Tibial artery (tissue), 4 donors: ENCODE measurements around the gene SSC5D.
A peak's percentile ranks its signal among the peaks of the same experiment; 100 is the strongest.

Experiments
- DNase-seq, 2 donors: peaks; one replicate each; pipeline ENCODE4 v3.0.0-alpha.2; 2019
- H3K27ac ChIP-seq, 2 donors: fragments of 200-600 bp; sonication (generic) in 1 of 2; 1 replicate in 1 of 2; 2 replicates in 1 of 2; pipeline ENCODE4 v1.5.1; 2018 to 2019; ENCODE audit warnings: mild to moderate bottlenecking in 1 of 2
- H3K27me3 ChIP-seq, 2 donors: fragments of 200-600 bp; sonication (generic) in 1 of 2; one replicate each; pipeline versions ENCODE4 v1.5.1 to v1.6.0; 2016 to 2019
- H3K36me3 ChIP-seq, 3 donors: fragments of 200-600 bp; sonication (generic) in 2 of 3; one replicate each; pipeline ENCODE4 v1.5.1; 2016 to 2019; ENCODE audit warnings: mild to moderate bottlenecking in 2 of 3
- H3K4me1 ChIP-seq, 4 donors: fragments of 200-600 bp; sonication (generic) in 2 of 4; 1 replicate in 3 of 4; 2 replicates in 1 of 4; pipeline ENCODE4 v1.5.1; 2016 to 2019
- H3K4me3 ChIP-seq, 2 donors: fragments of 200-600 bp; sonication (generic) in 1 of 2; 1 replicate in 1 of 2; 2 replicates in 1 of 2; pipeline ENCODE4 v1.5.1; 2018 to 2019; ENCODE audit warnings: mild to moderate bottlenecking in 2 of 2
- H3K9me3 ChIP-seq, 3 donors: fragments of 200-600 bp; sonication (generic) in 1 of 3; one replicate each; pipeline ENCODE4 v1.5.1; 2016 to 2019
- intact Hi-C: fragments of 100-400 bp; cut with DNase I; formaldehyde crosslinking; loops from one replicate; pipeline ENCODE4 v1.15.0; 2023; ENCODE audit warnings: low total_unique reads
- TF ChIP-seq, protein P1 (sequence below), 2 experiments: fragments of 200-600 bp in 1 of 2; fragments of 450-650 bp in 1 of 2; IDR thresholded peaks; one replicate each; pipeline ENCODE4 v1.5.1; 2017 to 2019; ENCODE audit warnings: antibody characterized with exemption in 2 of 2, mild to moderate bottlenecking in 1 of 2, moderate library complexity in 1 of 2

The SSC5D gene

GRCh38 chr19:55482156-55482961 is 5.9 kb upstream of the SSC5D start:
- H3K9me3 ChIP-seq = no peaks in the 10 kb centered on the region
- no peak overlapping the region for H3K27ac ChIP-seq
- peaks cover 0 to 46% (median 36%) of the 10 kb centered on the region in 4 donors for H3K4me1 ChIP-seq
- peaks cover 11 to 35% (median 30%) of the 10 kb centered on the region in 3 donors for H3K36me3 ChIP-seq
- H3K27me3 ChIP-seq = peaks cover 0 to 47% of the 10 kb centered on the region in 2 donors
- no peak overlapping the region for H3K4me3 ChIP-seq
- intact Hi-C loops = no loop called here
- TF ChIP-seq, protein P1, sequence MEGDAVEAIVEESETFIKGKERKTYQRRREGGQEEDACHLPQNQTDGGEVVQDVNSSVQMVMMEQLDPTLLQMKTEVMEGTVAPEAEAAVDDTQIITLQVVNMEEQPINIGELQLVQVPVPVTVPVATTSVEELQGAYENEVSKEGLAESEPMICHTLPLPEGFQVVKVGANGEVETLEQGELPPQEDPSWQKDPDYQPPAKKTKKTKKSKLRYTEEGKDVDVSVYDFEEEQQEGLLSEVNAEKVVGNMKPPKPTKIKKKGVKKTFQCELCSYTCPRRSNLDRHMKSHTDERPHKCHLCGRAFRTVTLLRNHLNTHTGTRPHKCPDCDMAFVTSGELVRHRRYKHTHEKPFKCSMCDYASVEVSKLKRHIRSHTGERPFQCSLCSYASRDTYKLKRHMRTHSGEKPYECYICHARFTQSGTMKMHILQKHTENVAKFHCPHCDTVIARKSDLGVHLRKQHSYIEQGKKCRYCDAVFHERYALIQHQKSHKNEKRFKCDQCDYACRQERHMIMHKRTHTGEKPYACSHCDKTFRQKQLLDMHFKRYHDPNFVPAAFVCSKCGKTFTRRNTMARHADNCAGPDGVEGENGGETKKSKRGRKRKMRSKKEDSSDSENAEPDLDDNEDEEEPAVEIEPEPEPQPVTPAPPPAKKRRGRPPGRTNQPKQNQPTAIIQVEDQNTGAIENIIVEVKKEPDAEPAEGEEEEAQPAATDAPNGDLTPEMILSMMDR (IDR thresholded peaks at IDR 0.05) = no peak
- no peak for DNase-seq

DNA sequence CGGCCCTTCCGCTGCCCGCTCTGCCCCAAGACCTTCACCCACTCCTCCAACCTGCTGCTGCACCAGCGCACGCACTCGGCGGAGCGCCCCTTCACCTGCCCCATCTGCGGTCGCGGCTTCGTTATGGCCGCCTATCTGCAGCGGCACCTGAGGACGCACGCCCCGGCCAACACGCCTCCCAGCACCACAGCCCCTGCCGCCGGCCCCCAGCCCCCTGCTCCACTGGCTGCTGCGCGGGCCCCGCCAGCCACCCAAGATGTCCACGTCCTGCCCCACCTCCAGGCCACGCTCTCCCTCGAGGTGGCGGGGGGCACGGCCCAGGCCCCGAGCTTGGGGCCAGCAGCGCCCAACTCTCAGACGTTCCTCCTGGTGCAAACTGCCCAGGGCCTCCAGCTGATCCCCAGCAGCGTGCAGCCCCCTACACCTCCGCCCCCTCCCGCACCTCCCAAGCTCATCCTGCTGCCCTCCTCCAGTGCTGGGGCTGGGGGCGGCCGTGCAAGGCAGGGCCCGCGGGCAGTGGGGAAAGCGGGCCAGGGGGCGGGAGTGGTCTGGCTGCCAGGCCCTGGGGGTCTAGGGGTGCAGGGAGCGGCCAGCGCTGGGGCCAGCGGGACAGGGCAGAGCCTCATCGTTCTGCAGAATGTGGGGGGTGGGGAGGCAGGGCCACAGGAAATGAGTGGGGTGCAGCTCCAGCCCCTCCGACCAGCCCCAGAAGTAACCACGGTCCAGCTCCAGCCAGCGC is 5.1 kb upstream of the SSC5D start:
- Histone ChIP-seq H3K27ac (no peak overlapping the region), H3K4me1 (peaks cover 0 to 46% (median 32%) of the 10 kb centered on the region in 4 donors), H3K36me3 (peaks cover 11 to 35% (median 30%) of the 10 kb centered on the region in 3 donors), H3K4me3 (no peak overlapping the region), H3K27me3 (peaks cover 0 to 51% of the 10 kb centered on the region in 2 donors), H3K9me3 (no peaks in the 10 kb centered on the region)
- intact Hi-C loops = no loop called here
- TF ChIP-seq, protein P1 (IDR thresholded peaks at IDR 0.05) = no peak
- DNase-seq = no peak

DNA sequence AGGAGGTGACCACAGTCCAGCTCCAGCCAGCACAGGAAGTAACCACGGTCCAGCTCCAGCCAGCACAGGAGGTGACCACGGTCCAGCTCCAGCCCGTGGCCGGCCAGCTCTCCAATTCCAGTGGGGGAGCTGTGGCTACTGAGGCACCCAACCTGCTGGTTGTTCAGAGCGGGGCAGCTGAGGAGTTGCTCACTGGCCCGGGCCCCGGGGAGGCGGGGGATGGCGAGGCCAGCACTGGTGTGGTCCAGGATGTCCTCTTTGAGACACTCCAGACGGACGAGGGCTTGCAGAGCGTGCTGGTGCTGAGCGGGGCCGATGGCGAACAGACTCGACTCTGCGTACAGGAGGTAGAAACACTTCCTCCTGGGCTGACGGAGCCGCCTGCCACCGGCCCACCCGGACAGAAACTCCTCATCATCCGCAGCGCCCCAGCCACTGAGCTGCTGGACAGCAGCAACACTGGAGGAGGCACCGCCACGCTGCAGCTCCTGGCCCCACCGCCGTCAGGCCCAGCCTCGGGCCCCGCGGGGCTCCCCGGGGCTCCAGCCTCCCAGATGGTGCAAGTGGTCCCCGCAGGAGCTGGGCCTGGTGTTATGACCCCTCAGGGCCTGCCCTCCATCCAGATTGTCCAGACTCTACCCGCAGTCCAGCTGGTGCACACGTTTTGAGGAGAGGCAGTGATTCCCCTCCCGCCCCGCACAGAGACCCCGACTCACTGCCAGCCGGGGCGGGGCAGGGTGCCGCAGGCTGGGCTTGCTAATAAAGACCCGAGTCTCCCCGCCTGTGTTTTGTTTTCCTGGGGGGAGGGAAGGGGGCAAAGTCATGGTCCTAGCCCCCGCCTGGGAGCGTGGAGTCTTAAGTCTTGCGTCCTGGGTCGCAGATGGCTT is 4.3 kb upstream of the SSC5D start:
- peaks cover 0 to 52% of the 10 kb centered on the region in 2 donors for H3K27me3 ChIP-seq
- peaks cover 11 to 35% (median 30%) of the 10 kb centered on the region in 3 donors for H3K36me3 ChIP-seq
- peak overlapping the region; percentile 47 to 55 for H3K4me3 ChIP-seq
- no peak overlapping the region for H3K27ac ChIP-seq
- no peaks in the 10 kb centered on the region for H3K9me3 ChIP-seq
- intact Hi-C loops = no loop called here
- H3K4me1 ChIP-seq = peaks cover 0 to 49% (median 33%) of the 10 kb centered on the region in 4 donors
- TF ChIP-seq, protein P1 (IDR thresholded peaks at IDR 0.05) = no peak
- DNase-seq = no peak

DNA sequence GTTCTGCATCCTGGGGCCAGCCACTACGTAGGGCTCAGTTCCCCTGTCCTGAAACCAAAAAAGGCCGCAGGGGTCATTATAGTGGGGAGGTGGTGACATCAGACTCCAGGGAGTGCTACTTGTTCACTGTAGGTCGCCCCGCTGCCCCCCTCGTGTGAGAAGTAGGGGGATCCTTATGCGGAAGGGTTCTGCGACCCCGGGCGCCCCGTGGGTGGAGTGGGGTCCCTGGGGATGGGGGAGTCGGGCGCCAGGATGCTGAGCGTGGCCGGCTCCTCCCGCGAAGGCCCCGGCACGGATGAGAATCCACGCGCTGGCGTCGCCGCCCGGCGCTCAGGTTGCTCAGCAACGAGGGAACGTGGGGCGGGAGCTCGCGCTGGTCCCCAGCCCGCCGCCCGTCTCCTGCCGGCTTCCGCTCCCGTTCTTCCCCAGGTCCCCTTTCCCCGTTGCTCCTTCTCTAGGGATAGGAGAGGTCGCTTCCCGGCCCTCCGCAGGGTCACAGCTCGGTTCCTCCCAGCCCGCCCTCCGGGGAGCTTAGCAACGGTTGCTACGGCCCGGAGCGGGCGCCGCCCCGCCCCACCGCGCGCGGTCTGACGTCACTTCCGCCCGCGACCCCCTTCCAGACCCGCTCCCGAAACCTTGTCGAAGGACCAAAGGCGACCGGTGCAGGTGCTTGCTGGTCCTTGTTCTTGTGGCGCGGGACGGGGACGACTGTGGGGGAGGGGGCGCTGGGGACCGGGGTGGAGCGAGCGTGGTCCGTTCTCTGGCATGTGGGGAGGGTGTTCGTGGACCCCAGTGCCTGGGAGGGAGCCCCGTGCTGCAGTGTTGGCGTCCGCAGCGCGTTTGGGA is 3.4 kb upstream of the SSC5D start, which contains the start of gene NAT14:
Gene NAT14, plus strand, starts transcription at position 596 of the 846 bp plus-strand sequence. CDS start 521 bp downstream, outside the sequence.
- no peaks in the 10 kb centered on the region for H3K9me3 ChIP-seq
- TF ChIP-seq, protein P1 (IDR thresholded peaks at IDR 0.05) = no peak
- H3K27me3 ChIP-seq = peaks cover 0 to 61% of the 10 kb centered on the region in 2 donors
- peaks cover 11 to 32% (median 30%) of the 10 kb centered on the region in 3 donors for H3K36me3 ChIP-seq
- H3K4me1 ChIP-seq = peaks cover 0 to 55% (median 35%) of the 10 kb centered on the region in 4 donors
- intact Hi-C loops = no loop called here
- no peak for DNase-seq
- H3K4me3 ChIP-seq = peak within 1 kb of the TSS; percentile 47 to 55
- H3K27ac ChIP-seq = peak within 1 kb of the TSS; percentile 60 to 86
